ELR (cell line): ENCODE data around the gene HADHB.
A peak's percentile ranks its signal among the peaks of the same experiment; 100 is the strongest.
"Not testable (repeated sequence)": the region's sequence is repeated elsewhere in the genome, so short reads cannot be mapped to it uniquely, and the experiment has no call there.

ENCODE experiments used
- DNase-seq: peaks from one replicate; pipeline ENCODE4 v3.0.0-alpha.2; 2015; ENCODE audit warnings: low read depth

Gene HADHB

DNA sequence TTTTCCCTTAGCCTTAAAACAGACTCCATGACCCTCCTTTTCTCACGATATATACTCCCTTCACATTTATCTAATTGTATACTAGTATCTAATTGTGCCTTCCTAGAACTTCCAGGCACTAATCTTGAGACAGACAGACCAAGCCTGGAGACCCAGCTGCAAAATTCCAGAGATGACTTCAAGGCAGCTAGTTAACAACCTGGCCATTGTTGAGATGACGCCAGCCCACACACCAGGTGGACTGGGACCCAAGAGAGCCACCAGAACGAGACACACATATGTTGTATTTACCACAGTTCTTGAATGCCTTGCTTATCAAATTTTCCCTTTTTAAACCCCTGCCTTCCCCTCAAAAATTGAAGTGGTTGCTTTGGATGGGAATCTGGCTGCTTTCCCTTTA, 52.3 kb downstream of the HADHB start:
- no peak for DNase-seq

DNA sequence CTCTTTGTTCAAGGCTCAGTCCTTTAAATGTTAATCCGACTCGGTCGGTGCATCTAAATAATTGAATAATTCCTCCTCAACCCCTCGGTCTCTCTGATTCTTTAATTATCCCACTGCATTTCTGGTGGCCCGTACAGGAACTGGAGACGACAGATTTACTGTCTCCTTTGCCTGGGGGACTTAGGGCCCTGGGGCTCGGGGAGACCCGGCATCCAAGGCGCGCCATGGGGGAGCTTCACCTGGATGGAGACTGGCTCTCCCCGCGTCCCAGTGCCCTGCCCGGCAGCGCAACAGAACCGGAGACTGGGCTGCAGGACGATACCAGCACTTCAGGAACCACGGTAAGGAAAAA, 53.5 kb downstream of the HADHB start:
- no peak for DNase-seq

DNA sequence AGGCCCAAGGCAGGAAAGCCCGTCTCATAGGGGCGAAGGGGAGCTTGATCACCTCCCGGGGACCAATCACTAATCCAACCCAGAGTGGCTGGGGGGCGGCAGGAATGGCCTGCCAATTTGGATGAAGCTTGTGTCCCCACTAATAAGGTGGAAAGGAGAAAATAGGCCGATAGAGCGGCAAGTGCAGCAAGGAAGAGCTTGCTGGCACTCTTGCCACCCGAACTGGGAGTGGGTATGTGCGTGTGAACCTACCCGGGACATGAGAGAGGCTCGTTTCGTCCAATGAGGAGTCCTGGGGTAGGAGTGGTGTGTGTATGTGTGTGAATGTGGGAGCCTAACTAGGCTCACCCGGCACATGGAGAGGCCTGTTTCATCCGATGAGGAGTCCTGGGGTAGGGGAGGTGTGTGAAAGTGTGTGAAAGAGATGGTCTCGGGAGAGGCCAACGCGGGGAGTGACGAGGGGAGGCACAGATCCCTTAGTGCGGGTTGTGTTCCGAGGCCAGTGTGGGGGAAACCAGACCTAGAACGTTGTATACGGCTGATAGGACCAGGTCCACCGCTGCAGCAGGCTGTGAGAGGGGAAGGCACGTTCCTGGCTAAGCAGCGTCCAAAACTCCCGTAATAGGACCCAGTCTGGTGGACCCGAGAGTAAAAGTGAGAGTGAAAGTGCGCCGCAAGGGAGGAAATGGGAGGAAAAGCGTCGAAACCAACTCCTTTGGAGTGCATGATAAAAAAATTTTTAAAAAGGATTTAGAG, 54.1 kb downstream of the HADHB start:
- peak; percentile 64 for DNase-seq

DNA sequence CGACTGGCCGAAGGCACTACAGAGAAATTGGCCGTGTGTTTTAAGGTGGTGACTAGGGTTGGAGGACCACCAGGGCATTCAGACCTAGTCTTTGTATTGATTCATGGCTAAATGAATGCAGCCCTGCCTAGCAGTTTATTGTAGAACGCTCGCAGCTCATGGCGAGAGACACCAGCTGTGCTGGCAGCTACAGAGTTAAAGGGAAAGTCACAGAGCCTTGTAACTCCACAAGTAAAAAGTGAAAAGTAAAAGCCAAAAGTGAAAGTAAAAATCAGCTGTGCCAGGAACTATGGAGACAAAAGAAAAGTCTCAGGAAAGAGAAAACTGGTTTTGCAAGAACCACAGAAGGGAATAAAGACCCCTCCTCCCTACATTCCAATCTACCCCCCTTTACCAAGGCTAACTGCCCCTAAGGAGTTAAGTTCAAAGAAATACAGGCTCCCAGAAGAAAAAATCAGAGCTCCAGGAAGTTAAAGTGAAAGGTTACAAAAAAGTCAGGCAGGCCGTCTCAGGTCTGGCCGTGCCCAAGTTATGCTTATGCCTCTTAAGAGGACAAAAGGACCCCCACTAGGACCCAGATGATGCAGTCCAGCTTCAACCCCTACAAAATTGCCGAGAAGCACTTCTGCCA, 54.8 kb downstream of the HADHB start:
- peak; percentile 65 for DNase-seq

DNA sequence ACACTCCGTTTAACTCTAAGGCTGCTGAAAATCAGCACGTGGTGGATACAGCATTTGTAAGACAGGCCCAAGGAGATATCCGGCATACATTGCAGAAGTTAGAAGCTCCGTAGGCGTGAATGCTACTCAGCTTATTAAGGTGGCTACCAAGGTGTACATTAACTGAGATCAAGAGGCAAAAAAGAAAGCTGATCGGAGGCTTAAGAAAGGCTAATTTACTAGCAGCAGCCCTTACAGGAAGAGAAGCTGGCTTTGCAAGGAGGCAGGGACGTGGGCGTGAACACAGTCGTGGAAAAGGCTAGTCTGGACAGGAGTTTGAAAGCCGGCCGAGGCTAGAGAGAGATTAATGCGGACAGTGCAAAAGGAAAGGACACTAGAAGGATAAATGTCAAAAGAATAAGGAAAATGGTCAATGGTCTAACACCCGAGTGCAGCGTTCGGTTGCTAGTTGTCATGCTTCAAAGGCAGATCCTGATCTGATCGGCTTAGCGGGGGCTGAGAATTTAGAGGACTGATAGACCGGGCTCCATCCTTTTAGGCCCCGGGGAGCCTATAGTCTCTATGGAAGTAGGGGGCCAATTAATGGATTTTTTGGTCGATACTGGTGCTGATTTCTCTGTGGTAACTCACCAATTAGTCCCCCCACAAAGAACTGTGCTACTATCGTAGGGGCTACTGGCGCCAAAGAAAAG, 55.6 kb downstream of the HADHB start:
- peak; percentile 12 for DNase-seq

DNA sequence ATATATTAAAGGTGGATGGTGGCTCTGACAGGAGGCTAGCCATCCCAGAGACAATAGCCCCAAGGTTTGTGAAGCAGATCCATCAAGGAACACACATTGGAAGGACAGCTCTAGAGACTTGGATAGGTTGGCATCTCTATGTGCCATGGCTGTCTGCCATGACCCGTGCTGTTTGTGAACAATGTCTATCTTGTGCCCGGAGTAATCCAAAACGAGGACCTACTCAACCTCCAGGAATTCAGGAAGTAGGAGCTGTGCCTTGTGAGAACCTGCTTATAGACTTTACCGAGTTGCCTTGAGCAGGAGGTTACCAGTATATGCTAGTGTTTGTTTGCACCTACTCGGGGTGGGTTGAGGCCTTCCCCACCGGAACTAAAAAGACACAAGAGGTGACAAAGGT, 58.1 kb downstream of the HADHB start:
- no peak for DNase-seq

DNA sequence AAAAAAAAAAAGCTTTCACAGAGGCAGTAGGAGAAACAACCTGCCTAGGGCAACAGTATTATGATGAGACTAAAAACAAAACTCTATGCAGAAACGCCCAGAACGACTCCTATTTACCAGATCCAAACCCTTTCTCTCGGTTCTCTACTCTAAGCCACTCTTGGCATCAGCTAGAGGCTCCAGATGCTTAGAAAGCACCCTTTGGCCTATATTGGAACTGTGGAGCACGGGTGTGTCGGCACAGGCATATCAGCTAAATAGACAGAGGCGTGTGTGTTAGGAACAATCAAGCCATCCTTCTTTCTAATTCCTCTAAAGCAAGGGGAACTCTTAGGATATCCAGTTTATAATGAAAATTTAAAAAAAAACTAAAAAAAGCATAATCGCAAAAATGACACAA, 60.4 kb downstream of the HADHB start:
- not testable (repeated sequence) for DNase-seq

DNA sequence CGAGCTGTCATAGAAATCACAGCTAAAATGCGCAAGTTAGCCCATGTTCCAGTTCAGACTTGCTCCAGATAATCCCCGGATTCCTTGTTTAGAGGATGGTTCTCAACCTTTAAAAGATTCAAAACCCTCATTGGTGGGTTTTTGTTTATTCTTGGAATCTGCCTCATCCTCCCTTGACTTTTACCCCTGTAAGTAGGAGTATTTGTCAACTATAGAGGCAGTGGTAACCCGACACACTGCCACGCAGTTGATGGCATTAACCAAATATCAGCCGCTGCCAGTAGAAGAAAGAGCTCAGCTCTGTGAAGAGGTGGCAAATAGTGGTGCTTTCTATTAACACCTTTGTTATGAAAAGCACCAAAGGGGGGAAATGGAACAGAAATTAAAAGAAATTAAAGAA, 60.8 kb downstream of the HADHB start:
- DNase-seq, result no peak

DNA sequence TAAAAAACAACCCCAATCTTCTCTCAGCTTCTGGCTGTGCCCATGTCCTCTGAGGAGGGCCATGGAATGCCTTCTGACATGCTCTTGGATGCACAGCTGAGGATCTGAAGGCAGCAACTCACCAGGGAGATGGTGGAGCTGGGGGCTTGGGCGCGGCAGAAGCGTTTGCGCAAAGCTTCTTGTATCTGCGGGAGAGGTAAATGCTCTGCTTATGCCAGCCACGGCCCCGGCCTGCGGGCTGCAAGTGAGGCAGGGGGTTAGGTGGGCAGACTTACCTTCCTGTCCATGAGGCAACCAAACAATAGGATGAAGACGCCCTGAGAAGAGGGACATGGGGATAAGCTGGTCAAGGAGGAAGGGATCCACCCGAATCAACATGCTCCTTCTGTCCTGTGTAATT, 65.2 kb downstream of the HADHB start:
- no peak for DNase-seq

DNA sequence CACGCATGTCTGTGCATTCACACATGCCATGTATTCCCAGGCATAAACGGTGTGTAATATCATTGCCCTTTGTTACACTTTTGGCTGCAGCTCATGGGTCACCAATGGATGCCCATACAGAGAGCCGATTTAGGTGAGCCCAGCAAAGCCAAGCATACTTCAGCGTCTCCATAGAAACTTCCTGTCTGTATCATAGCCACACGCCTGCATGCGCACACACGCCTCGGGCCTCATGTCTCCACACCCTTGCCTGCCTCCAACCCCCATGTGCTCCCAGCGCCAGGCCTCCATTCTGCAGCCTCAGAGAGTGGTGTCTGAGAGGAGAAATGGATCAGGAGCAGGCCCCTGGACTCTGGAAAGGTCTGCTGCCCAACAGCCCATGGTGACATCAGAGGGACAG, 67.7 kb downstream of the HADHB start:
- DNase-seq, result no peak

DNA sequence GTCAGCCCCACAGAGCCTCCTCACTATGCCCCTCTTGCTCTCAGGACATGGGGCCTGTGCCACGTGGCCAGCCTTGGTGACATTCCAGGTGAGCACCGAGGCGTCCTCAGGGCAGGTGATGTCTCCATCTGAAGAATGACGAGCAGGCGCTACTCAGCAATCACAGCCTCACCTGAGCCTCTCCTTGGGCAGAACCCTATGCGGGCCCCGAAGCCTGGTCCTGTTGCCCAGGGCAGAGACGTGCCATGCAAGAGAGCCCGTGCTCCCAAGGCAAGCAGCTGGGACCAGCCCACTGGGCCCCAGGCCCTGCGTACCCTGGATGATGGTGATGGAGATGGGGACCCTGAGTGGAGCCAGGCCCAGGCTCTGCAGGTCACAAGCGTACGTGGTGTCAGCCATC, 68.7 kb downstream of the HADHB start:
- DNase-seq, result no peak

DNA sequence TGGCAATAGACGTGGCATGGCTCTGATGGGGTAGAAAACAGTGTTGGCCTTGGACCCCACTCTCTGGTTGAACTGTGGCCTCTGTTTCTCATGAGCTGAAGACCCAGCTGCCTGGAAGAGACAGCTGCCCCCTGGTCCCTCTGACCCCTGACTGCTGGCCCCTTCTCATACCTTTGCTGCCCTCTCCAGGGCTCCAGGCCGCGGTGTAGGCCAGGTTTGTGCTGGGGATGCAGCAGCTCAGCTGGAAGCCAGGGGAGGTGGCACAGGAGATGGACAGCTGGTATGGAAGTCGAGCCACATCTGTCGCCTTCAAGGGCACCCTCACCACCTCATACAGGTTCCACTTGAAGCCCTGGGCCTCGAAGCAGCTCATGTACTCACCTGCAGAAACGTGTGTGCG, 69.5 kb downstream of the HADHB start:
- DNase-seq, result no peak

DNA sequence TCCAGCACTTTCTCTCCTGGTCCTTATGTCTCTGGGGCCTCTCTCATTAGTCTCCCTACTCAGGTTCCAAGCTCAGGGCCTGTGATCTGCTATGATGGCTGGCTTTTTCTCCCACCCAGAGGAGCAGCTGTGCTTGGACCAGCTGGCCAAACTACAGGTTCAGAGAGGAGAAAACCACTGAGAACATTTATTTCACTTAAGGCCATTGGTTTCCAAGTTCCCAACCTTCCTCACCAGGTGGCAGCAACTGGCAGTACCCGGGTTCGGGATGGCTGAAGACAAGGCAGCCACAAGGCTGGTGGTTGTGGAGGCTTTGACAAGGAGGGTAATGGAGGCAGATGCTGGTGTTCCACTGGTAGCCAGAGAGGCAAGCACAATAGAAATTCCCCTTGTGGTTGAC, 71.3 kb downstream of the HADHB start:
- DNase-seq, result peak; percentile 43

DNA sequence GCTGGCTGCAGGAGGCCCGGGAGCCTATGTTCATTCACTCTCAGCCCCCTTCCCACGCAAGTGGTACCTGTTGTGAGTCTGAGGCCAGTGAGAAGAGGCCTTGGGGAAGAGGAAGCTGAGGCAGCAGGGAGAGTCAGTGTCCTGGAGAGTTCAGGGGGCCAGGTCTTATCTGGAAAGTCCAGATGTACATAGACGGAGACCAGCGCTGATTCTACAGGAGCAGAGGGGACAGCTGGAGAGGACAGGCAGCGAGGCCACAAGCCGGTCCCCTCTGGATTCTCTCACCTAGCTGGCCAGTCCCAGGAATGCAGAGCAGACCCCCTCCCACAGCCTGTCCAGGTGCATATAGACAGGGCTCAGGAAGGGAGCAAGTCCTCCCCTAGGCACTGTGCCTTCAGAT, 72.1 kb downstream of the HADHB start:
- no peak for DNase-seq

DNA sequence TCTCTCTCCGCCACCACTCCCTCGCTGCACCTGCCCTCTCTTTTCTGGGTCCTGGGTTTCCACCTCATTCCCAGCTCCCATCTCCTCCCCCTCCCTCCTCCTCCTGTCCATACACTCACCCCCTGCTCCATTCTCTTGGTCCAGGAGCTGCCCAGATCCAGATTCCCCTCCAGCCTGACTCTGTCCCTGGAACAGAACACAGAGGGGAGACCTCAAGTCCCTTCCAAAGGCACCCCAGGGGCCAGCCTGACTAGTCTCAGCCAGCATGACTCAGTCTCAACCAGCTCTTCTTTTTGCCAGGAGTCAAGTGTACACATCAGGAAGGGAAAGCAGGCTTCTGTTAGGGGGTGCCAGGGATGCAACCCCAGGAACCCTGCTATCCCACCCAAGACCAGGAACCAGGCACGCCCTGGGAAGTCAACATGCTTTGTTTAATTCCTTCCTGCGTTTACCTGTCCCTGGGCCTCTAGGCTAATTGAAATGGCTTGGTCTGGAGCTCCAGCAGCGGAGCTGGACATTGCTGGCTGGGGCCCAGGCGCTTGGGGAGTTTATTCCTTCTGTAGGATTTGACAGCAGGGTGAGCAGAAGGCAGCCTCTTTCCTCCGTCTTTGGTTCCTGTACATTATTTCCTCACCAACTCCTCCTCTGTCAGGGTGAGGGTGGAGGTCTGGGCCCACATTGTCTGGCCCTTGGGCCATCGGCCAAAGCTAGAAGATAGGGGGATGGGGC, 72.8 kb downstream of the HADHB start:
- DNase-seq, result no peak

DNA sequence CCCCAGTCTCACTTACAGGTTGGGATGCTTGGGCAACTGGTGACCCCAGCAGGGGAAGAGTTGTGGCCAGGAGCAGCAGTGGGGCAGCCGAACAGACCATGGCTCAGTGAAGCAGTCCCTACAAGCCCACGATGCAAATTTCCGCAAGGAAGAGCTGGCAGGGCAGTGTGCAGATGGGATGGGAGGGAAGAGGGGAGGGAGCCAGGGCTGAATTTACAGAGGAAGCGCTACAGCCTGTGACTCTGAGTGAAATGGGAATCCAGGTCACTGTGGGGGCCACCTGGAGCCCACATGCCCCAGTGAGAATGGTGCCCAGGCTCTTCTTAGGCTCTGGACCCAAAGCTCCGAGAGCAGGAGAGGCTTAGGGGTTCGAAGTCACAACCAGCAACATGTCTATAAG, 74.2 kb downstream of the HADHB start:
- DNase-seq, result no peak

DNA sequence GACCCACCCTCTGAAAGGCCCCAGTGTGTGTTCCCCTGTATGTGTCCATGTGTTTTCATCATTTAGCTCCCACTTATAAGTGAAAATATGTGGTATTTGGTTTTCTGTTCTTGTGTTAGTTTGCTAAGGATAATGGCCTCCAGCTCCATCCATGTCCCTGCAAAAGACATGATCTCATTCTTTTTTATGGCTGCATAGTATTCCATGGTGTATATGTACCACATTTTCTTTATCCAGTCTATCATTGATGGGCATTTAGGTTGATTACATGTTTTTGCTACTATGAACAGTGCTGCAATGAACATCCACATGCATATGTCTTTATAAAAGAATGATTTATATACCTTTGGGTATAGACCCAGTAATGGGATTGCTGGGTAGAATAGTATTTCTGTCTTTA, 79.7 kb downstream of the HADHB start:
- not testable (repeated sequence) for DNase-seq

DNA sequence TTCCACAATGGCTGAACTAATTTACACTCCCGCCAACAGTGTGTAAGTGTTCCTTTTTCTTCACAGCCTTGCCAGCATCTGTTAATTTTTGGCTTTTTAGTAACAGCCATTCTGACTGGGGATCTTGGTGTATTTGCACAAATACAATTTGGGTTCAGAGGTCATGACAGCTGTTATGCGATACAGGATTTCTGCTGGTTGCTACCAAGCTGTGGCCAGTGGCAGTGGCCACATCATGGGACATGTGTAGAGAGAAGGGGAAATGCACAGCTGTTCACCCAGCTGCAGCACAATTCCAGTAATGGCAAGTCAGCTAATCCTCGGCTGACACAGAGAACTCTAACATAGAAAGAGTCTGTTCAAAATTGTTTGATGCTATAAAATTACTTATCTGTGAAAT, 80.2 kb downstream of the HADHB start:
- DNase-seq, result no peak

DNA sequence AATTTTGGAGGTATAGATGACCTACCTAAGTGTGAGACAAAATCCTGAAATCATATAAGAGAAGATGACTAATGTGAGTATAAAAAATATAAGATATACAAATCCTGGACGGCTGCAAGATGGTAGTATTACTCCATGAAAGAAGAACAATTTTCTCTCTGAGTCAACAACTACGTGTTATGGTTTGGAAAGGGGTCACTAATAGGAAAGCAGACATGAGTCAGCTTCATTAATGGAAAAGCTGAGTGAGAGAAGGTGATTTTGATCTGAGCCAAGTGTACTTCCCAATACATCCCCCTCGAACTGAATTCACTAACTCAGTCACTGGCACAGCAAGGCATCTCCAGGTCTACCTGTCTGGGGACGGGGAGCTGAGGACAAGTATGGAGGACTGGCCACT, 81.1 kb downstream of the HADHB start:
- DNase-seq, result peak; percentile 75

DNA sequence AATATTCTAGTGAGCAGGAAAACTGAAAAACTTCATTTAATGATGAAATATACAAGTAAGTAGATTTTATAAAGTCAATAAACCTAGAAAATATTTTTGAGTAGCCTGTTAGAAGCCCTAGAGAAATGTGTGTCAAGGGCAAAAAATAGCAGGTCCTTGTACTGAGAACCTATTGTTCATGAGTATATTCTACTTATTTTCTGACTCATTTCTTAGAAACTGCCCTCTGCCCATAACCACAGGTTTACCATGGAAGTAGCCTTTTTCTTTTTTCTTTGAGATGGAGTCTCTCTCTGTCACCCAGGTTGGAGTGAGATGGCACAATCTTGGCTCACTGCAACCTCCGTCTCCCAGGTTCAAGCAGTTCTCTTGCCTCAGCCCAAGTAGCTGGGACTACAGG, 81.8 kb downstream of the HADHB start:
- peak; percentile 28 for DNase-seq

DNA sequence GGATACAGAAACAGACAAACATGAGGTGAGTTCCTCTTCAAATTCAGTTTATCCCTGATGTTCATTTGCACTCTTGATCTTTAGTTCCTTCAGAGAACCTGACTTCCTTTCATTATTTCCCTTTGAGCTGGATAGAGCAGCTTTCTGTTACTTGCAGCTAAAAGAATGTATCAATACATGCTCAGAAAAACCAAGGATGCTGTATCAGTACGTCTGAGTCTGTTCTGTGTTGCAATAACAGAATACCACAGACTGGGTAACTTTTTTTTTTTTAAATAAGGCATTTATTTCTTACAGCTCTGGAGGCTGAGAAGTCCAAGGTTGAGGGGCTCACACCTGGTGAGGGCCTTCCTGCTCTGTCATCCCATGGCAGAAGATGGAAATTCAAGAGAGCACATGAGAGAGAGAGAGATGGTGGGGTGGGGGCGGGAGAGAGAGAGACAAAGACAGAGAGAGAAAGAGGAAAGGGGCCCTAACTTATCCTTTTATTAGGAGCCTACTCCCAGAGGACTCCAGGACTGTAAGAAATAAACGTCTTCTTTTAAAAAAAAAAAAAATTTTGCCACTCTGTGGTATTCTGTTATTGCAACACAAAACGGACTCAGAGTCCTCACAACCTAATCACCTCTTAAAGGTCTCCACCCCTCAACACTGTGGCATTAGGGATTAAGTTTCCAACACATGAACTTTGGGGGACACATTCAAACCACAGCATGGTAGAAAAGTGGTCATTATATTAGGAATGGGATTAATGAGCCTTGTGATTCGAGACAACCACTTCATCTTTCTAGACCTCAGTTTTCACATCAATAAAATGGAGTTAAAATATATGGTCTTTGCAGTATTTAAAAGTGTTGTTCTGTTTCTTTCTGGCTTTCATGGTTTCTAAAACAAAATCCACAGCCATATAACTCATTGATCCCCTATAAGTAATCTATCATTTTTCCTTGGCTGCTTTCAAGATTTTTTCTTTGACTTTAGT, 82.8 kb downstream of the HADHB start:
- DNase-seq, result peak; percentile 32

DNA sequence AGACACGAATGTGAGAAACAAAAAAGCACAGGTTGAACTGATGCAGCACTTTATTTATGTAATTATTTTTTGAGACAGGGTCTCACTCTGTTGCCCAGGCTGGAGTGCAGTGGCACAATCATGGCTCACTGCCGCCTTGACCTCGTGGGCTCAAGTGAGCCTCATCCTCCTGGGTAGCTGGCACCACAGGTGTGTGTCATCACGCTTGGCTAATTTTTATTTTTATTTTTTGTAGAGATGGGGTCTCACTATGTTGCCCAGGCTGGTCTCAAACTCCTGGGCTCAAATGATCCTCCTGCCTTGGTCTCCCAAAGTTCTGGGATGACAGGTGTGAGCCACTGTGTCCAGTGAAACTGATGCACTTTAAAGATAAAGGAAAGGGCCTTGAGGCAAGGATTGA, 84.3 kb downstream of the HADHB start:
- DNase-seq, result not testable (repeated sequence)
